HEK293 (cell line): ENCODE data around the gene MYADML2.

Experiments
- FEZF1 ChIP-seq: fragments of 450-650 bp; formaldehyde crosslinking; IDR thresholded peaks from 2 replicates; pipeline ENCODE4 v1.5.1; 2016; ENCODE audit warnings: missing biosample characterization, missing genetic modification characterization
- GFI1B ChIP-seq: fragments of 450-650 bp; formaldehyde crosslinking; IDR thresholded peaks from 2 replicates; pipeline ENCODE4 v1.5.1; 2016; ENCODE audit warnings: missing biosample characterization, missing genetic modification characterization
- PATZ1 ChIP-seq: fragments of 450-650 bp; formaldehyde crosslinking; IDR thresholded peaks from 2 replicates; pipeline ENCODE4 v1.5.1; 2016; ENCODE audit warnings: missing biosample characterization, missing genetic modification characterization
- SCRT1 ChIP-seq: fragments of 450-650 bp; formaldehyde crosslinking; IDR thresholded peaks from 2 replicates; pipeline ENCODE4 v1.5.1; 2016; ENCODE audit warnings: missing biosample characterization, missing genetic modification characterization, borderline replicate concordance
- SCRT2 ChIP-seq: fragments of 450-650 bp; formaldehyde crosslinking; IDR thresholded peaks from 2 replicates; pipeline ENCODE4 v1.5.1; 2016; ENCODE audit warnings: missing biosample characterization, missing genetic modification characterization
- ZBTB1 ChIP-seq: fragments of 450-650 bp; formaldehyde crosslinking; IDR thresholded peaks from 2 replicates; pipeline ENCODE4 v1.5.1; 2016; ENCODE audit warnings: missing biosample characterization, missing genetic modification characterization
- ZBTB20 ChIP-seq: fragments of 450-650 bp; formaldehyde crosslinking; IDR thresholded peaks from 2 replicates; pipeline ENCODE4 v1.5.1; 2016; ENCODE audit warnings: missing biosample characterization, missing genetic modification characterization
- ZBTB48 ChIP-seq: fragments of 450-650 bp; formaldehyde crosslinking; IDR thresholded peaks from 2 replicates; pipeline ENCODE4 v1.5.1; 2016; ENCODE audit warnings: missing biosample characterization, missing genetic modification characterization
- ZBTB6 ChIP-seq: fragments of 450-650 bp; formaldehyde crosslinking; IDR thresholded peaks from 2 replicates; pipeline ENCODE4 v1.5.1; 2017; ENCODE audit warnings: missing biosample characterization, missing genetic modification characterization
- ZFHX2 ChIP-seq: fragments of 450-650 bp; formaldehyde crosslinking; conservative IDR thresholded peaks from 2 replicates; pipeline ENCODE4 v1.5.1; 2016; ENCODE audit warnings: missing biosample characterization, missing genetic modification characterization
- ZFP37 ChIP-seq: fragments of 450-650 bp; formaldehyde crosslinking; IDR thresholded peaks from 2 replicates; pipeline ENCODE4 v1.5.1; 2016; ENCODE audit warnings: missing biosample characterization, missing genetic modification characterization
- ZNF174 ChIP-seq: fragments of 450-650 bp; formaldehyde crosslinking; IDR thresholded peaks from 2 replicates; pipeline ENCODE4 v1.5.0; 2017; ENCODE audit warnings: missing biosample characterization, mild to moderate bottlenecking, missing genetic modification characterization
- ZNF175 ChIP-seq: fragments of 450-650 bp; formaldehyde crosslinking; IDR thresholded peaks from 2 replicates; pipeline ENCODE4 v1.5.1; 2016; ENCODE audit warnings: missing biosample characterization, missing genetic modification characterization
- ZNF214 ChIP-seq: fragments of 450-650 bp; formaldehyde crosslinking; IDR thresholded peaks from 2 replicates; pipeline ENCODE4 v1.5.1; 2017; ENCODE audit warnings: missing biosample characterization, mild to moderate bottlenecking, missing genetic modification characterization, borderline replicate concordance
- ZNF26 ChIP-seq: fragments of 450-650 bp; formaldehyde crosslinking; IDR thresholded peaks from 2 replicates; pipeline ENCODE4 v1.5.1; 2016; ENCODE audit warnings: missing biosample characterization, missing genetic modification characterization
- ZNF280C ChIP-seq: fragments of 450-650 bp; formaldehyde crosslinking; IDR thresholded peaks from 2 replicates; pipeline ENCODE4 v1.5.1; 2016; ENCODE audit warnings: missing biosample characterization, missing genetic modification characterization
- ZNF311 ChIP-seq: fragments of 450-650 bp; formaldehyde crosslinking; IDR thresholded peaks from 2 replicates; pipeline ENCODE4 v1.5.1; 2017; ENCODE audit warnings: missing biosample characterization, missing genetic modification characterization, borderline replicate concordance
- ZNF350 ChIP-seq: fragments of 450-650 bp; formaldehyde crosslinking; IDR thresholded peaks from 2 replicates; pipeline ENCODE4 v1.5.0; 2017; ENCODE audit warnings: missing biosample characterization, mild to moderate bottlenecking, missing genetic modification characterization
- ZNF362 ChIP-seq: fragments of 450-650 bp; formaldehyde crosslinking; IDR thresholded peaks from 2 replicates; pipeline ENCODE4 v1.5.1; 2016; ENCODE audit warnings: missing biosample characterization, missing genetic modification characterization
- ZNF394 ChIP-seq: fragments of 450-650 bp; formaldehyde crosslinking; IDR thresholded peaks from 2 replicates; pipeline ENCODE4 v1.5.1; 2016; ENCODE audit warnings: missing biosample characterization, missing genetic modification characterization, mild to moderate bottlenecking, moderate library complexity, borderline replicate concordance
- ZNF423 ChIP-seq: fragments of 450-650 bp; formaldehyde crosslinking; IDR thresholded peaks from 2 replicates; pipeline ENCODE4 v1.5.1; 2016; ENCODE audit warnings: missing biosample characterization, missing genetic modification characterization
- ZNF571 ChIP-seq: fragments of 450-650 bp; formaldehyde crosslinking; IDR thresholded peaks from 2 replicates; pipeline ENCODE4 v1.5.0; 2017; ENCODE audit warnings: missing biosample characterization, missing genetic modification characterization
- ZNF580 ChIP-seq: fragments of 450-650 bp; formaldehyde crosslinking; IDR thresholded peaks from 2 replicates; pipeline ENCODE4 v1.5.1; 2016; ENCODE audit warnings: missing biosample characterization, missing genetic modification characterization
- ZNF626 ChIP-seq: fragments of 450-650 bp; sonication (Bioruptor Pico); formaldehyde crosslinking; IDR thresholded peaks from 2 replicates; pipeline ENCODE4 v1.5.1; 2018; ENCODE audit warnings: missing biosample characterization, missing genetic modification characterization, inconsistent platforms
- ZNF645 ChIP-seq: fragments of 450-650 bp; formaldehyde crosslinking; IDR thresholded peaks from 2 replicates; pipeline ENCODE4; 2016; ENCODE audit warnings: missing biosample characterization, missing genetic modification characterization
- ZNF677 ChIP-seq: fragments of 450-650 bp; IDR thresholded peaks from 2 replicates; pipeline ENCODE4 v1.5.0; 2018; ENCODE audit warnings: missing biosample characterization, mild to moderate bottlenecking, missing genetic modification characterization, moderate library complexity
- ZNF843 ChIP-seq: fragments of 450-650 bp; formaldehyde crosslinking; IDR thresholded peaks from 2 replicates; pipeline ENCODE4 v1.5.1; 2016; ENCODE audit warnings: missing biosample characterization, missing genetic modification characterization
- ZSCAN18 ChIP-seq: fragments of 450-650 bp; formaldehyde crosslinking; IDR thresholded peaks from 2 replicates; pipeline ENCODE4 v1.5.1; 2016; ENCODE audit warnings: missing biosample characterization, missing genetic modification characterization
- ZSCAN30 ChIP-seq: fragments of 450-650 bp; IDR thresholded peaks from 2 replicates; pipeline ENCODE4 v1.5.1; 2018; ENCODE audit warnings: missing biosample characterization, mild to moderate bottlenecking, missing genetic modification characterization, moderate library complexity

Gene MYADML2

GRCh38 chr17:81917565-81918332 lies 29.3 kb downstream of the MYADML2 start, which contains the start of gene SIRT7 (continued):
- TF ChIP-seq ZNF645 (tag by site-specific recombination): no peak
- TF ChIP-seq ZNF280C: no peak
- TF ChIP-seq PATZ1 (tag by site-specific recombination): no peak
- no peak for TF ChIP-seq ZNF174
- TF ChIP-seq ZNF843: no peak
- TF ChIP-seq ZBTB6 (tag by site-specific recombination): peak; percentile 31; the same call in 1 of the 2 replicates
- TF ChIP-seq ZNF423 (tag by site-specific recombination): no peak
- no peak for TF ChIP-seq ZFP37 (tag by site-specific recombination)
- TF ChIP-seq SCRT1 (tag by site-specific recombination): no peak
- TF ChIP-seq FEZF1 (tag by site-specific recombination): no peak
- no peak for TF ChIP-seq ZNF350 (tag by site-specific recombination)
- TF ChIP-seq SCRT2: no peak
- TF ChIP-seq ZNF626 (tag by site-specific recombination): no peak
- peak; percentile 81 for TF ChIP-seq ZBTB20 (tag by site-specific recombination)
- 0 out of 2 replicates have a peak, but pooled peaks have one; percentile 47 for TF ChIP-seq ZSCAN30
- no peak for TF ChIP-seq ZNF580
- no peak for TF ChIP-seq ZNF571 (tag by site-specific recombination)
- TF ChIP-seq ZNF311 (tag by site-specific recombination): no peak
- no peak for TF ChIP-seq ZNF175 (tag by site-specific recombination)
- no peak for TF ChIP-seq ZNF394 (tag by site-specific recombination)
- TF ChIP-seq GFI1B (tag by site-specific recombination): no peak
- no peak for TF ChIP-seq ZSCAN18 (tag by site-specific recombination)
- 0 out of 2 replicates have a peak, but pooled peaks have one; percentile 9 for TF ChIP-seq ZFHX2 (tag by site-specific recombination)
- no peak for TF ChIP-seq ZNF362 (tag by site-specific recombination)
- 0 out of 2 replicates have a peak, but pooled peaks have one; percentile 6 for TF ChIP-seq ZNF677 (tag by site-specific recombination)
- no peak for TF ChIP-seq ZNF26 (tag by site-specific recombination)
- no peak for TF ChIP-seq ZBTB48 (tag by site-specific recombination)
- TF ChIP-seq ZNF214: no peak
- TF ChIP-seq ZBTB1 (tag by site-specific recombination): no peak
